GM23248 (cell line): Measurements from ENCODE around the gene EFCAB6. TPM values are rescaled to one million over a fixed set of nuclear protein-coding genes. Genes with fewer than 3 reads are reported as not detected.

Experiments used
- DNase-seq: peaks from one replicate; pipeline ENCODE4 v3.0.0-alpha.2; 2015
- H2AFZ ChIP-seq: fragments of 200-600 bp; sonication (generic); 2 replicates; pipeline ENCODE4 v1.6.1; 2016; ENCODE audit warnings: antibody characterized with exemption
- H3F3A ChIP-seq: fragments of 200-600 bp; sonication (generic); 2 replicates; pipeline ENCODE4 v1.6.1; 2016; ENCODE audit warnings: mild to moderate bottlenecking, antibody characterized with exemption, mixed run types; ENCODE audit not compliant: insufficient read depth
- H3K27ac ChIP-seq: fragments of 200-600 bp; sonication (generic); 2 replicates; pipeline ENCODE4 v1.5.1; 2016; ENCODE audit warnings: mild to moderate bottlenecking
- H3K27me3 ChIP-seq: fragments of 200-600 bp; sonication (generic); replicated peaks from 2 replicates; pipeline ENCODE4 v1.6.1; 2016; ENCODE audit warnings: mild to moderate bottlenecking; ENCODE audit not compliant: insufficient read depth
- H3K36me3 ChIP-seq: fragments of 200-600 bp; sonication (generic); 2 replicates; pipeline ENCODE4 v1.6.1; 2016; ENCODE audit warnings: low read depth, mild to moderate bottlenecking
- H3K4me1 ChIP-seq: fragments of 200-600 bp; sonication (generic); 2 replicates; pipeline ENCODE4 v1.6.1; 2016; ENCODE audit warnings: mild to moderate bottlenecking; ENCODE audit not compliant: insufficient read depth
- H3K4me2 ChIP-seq: fragments of 200-600 bp; sonication (generic); one replicate; pipeline ENCODE4 v1.6.1; 2016; ENCODE audit warnings: mild to moderate bottlenecking; ENCODE audit not compliant: unreplicated experiment
- H3K4me3 ChIP-seq: fragments of 200-600 bp; sonication (generic); 2 replicates; pipeline ENCODE4 v1.5.1; 2016; ENCODE audit warnings: mild to moderate bottlenecking
- H3K79me2 ChIP-seq: fragments of 200-600 bp; sonication (generic); 2 replicates; pipeline ENCODE4 v1.6.1; 2016; ENCODE audit warnings: mild to moderate bottlenecking; ENCODE audit not compliant: insufficient read depth
- H3K9ac ChIP-seq: fragments of 200-600 bp; sonication (generic); 2 replicates; pipeline ENCODE4 v1.6.1; 2016; ENCODE audit warnings: mild to moderate bottlenecking
- H3K9me2 ChIP-seq: fragments of 200-600 bp; sonication (generic); 2 replicates; pipeline ENCODE4 v1.6.1; 2016; ENCODE audit warnings: mixed run types, mild to moderate bottlenecking, moderate library complexity; ENCODE audit not compliant: insufficient read depth
- H3K9me3 ChIP-seq: fragments of 200-600 bp; sonication (generic); one replicate; pipeline ENCODE4 v1.6.1; 2017; ENCODE audit warnings: low read depth
- H4K20me1 ChIP-seq: fragments of 200-600 bp; sonication (generic); 2 replicates; pipeline ENCODE4 v1.6.0; 2016; ENCODE audit not compliant: insufficient read depth
- EZH2 ChIP-seq: fragments of 200-600 bp; sonication (generic); IDR thresholded peaks from 2 replicates; pipeline ENCODE4 v1.6.1; 2018; ENCODE audit warnings: antibody characterized with exemption, mild to moderate bottlenecking; ENCODE audit not compliant: insufficient read depth, poor library complexity, severe bottlenecking
- EZH2phosphoT487 ChIP-seq: fragments of 200-600 bp; sonication (generic); IDR thresholded peaks from 2 replicates; pipeline ENCODE4 v1.6.1; 2018; ENCODE audit warnings: antibody characterized with exemption, moderate library complexity, mild to moderate bottlenecking, low read depth; ENCODE audit not compliant: insufficient read depth
- WGBS, 2 experiments: methylation state at CpG; one replicate each; pipeline ENCODE4 v1.1.6; 2015 to 2017; ENCODE audit warnings: low lambda C conversion rate in 2 of 2, low coverage in 1 of 2; ENCODE audit errors: missing lambda C conversion rate in 2 of 2; 5-methylcytosine and 5-hydroxymethylcytosine counted together
- in situ Hi-C: fragments of 300-500 bp; cut with MboI; formaldehyde crosslinking; loops from 2 replicates; pipeline ENCODE4 v1.15.0; 2020
- polyA plus RNA-seq: library from polyadenylated mRNA; unstranded; fragments of >200 nt; fragmentation: Nextera tagmentation; extraction: Ambion mirVana; gene quantifications from 2 replicates; pipeline ENCODE4 v1.2.1, GENCODE V29; 2016
- total RNA-seq: library from RNA; depleted of rRNA; stranded (reverse); fragments of >200 nt; shearing (Covaris generic); gene quantifications from 2 replicates; pipeline ENCODE4 v1.2.3, GENCODE V29; 2014

EFCAB6 gene
- total and polyA plus RNA-seq, 2 experiments from 2014 or later, result 1.5 to 2.1 TPM

DNA sequence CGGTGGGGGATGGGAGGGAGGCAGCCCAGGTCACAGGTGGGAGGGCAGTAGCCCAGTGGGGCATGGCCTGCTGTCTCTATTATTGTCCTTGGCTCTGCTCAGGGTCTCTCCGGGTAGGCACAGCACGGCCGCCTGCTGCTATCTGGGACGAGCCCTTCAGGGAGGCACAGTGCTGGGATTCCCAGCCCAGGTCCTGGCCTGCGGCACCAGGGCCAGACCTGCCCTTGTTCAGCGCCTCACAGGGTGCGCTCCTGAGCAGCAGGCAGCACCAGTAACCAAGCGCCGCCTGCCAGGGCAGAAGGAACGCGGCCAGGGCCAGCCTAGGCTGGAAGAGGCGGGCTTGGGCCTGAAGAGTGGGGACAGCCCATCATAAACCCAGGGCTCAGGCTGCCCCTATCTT is 249.3 kb downstream of the EFCAB6 start:
- H4K20me1 ChIP-seq, result no peaks in the 10 kb centered on the region
- 73 to 82% methylated on average over 12 to 13 of the region's 13 CpGs for WGBS, 2 experiments
- in situ Hi-C loops, result no loop called here

DNA sequence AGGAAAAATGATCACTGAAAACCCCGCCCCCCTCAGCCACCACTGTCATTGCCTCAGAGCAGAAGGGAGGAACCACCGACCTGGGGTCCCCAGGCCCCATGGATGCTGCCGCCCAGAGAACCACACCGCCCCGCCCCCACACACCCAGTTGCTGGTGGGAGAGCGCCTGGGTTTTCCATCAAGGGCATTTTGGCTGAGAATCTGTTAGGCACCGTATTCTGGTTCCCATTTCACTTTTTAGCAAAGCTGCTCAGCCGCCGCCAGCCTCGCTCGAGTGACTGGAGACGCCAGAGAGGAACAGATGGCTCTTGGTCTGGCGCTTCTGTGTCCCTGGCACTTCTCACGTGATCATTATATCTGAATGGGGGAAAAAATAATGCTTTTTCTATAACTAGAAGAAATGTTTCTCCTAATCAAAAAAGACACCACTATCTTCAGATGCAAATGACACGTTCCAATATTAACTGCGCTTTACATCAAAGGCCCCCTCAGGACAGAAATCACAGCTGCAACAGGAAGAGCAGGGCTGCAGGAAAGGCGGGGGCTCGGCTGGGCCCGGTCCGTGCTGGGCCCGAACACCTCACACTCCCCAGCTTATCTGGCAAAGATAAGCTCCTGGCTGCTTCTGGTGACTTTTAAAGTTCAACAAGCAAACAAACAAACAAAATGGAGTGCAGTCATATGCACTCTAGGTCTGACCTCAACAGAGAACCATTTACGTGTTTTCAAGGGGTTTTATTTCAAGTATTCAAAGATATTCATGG is 250.5 kb downstream of the EFCAB6 start:
- Histone ChIP-seq H3K9ac (no peak overlapping the region), H2AFZ (no peak overlapping the region), H3K4me2 (no peak overlapping the region), H3F3A (no peaks in the 10 kb centered on the region), H3K27ac (no peak overlapping the region), H3K9me2 (no peaks in the 10 kb centered on the region), H3K79me2 (no peaks in the 10 kb centered on the region), H3K27me3 (no peaks in the 10 kb centered on the region), H3K9me3 (no peaks in the 10 kb centered on the region), H4K20me1 (no peaks in the 10 kb centered on the region), H3K36me3 (no peaks in the 10 kb centered on the region), H3K4me1 (no peaks in the 10 kb centered on the region), H3K4me3 (no peak overlapping the region)
- TF ChIP-seq EZH2phosphoT487 (no peak), EZH2 (no peak)
- no peak for DNase-seq
- 24 to 25% methylated on average over 22 of the region's 22 CpGs for WGBS, 2 experiments
- in situ Hi-C loops, result no loop called here

More for the DNA sequence above, 249.3 kb downstream of the EFCAB6 start:
- TF ChIP-seq EZH2phosphoT487 (no peak), EZH2 (no peak)
- Histone ChIP-seq H3K36me3 (no peaks in the 10 kb centered on the region), H2AFZ (no peak overlapping the region), H3F3A (no peaks in the 10 kb centered on the region), H3K4me3 (no peak overlapping the region), H3K27me3 (no peaks in the 10 kb centered on the region), H3K79me2 (no peaks in the 10 kb centered on the region), H3K27ac (no peak overlapping the region), H3K9me3 (no peaks in the 10 kb centered on the region), H3K4me2 (no peak overlapping the region), H3K4me1 (no peaks in the 10 kb centered on the region), H3K9ac (no peak overlapping the region), H3K9me2 (no peaks in the 10 kb centered on the region)
- no peak for DNase-seq

DNA sequence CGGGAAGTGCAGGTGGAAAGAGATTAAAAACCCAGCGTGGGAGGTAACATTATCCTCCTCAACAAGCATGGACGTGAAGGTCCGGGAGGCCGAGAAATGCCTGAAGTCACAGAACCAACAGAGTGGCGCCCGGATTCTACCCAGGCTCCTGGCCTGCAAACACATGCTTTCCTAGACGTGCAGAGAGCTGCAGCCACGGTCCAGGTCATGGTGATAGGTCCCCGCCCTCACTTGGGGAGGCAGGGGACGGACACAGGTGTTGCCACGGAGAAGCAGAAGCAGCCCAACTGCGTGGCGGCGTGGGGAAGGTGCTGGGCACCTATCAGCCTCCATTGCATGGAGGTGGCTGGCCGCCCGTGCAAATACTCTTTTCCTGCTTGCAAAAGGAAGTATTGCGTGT is 251.5 kb downstream of the EFCAB6 start:
- 55 to 60% methylated on average over 18 of the region's 18 CpGs for WGBS, 2 experiments
- Histone ChIP-seq H3K9ac (no peak overlapping the region), H3K9me3 (no peaks in the 10 kb centered on the region), H3K36me3 (no peaks in the 10 kb centered on the region), H4K20me1 (no peaks in the 10 kb centered on the region), H3K27ac (no peak overlapping the region), H3K4me2 (no peak overlapping the region), H3K9me2 (no peaks in the 10 kb centered on the region), H2AFZ (no peak overlapping the region), H3F3A (no peaks in the 10 kb centered on the region), H3K27me3 (no peaks in the 10 kb centered on the region), H3K4me1 (no peaks in the 10 kb centered on the region), H3K79me2 (no peaks in the 10 kb centered on the region), H3K4me3 (no peak overlapping the region)
- DNase-seq, result no peak
- in situ Hi-C loops, result no loop called here
- TF ChIP-seq EZH2 (no peak), EZH2phosphoT487 (no peak)

DNA sequence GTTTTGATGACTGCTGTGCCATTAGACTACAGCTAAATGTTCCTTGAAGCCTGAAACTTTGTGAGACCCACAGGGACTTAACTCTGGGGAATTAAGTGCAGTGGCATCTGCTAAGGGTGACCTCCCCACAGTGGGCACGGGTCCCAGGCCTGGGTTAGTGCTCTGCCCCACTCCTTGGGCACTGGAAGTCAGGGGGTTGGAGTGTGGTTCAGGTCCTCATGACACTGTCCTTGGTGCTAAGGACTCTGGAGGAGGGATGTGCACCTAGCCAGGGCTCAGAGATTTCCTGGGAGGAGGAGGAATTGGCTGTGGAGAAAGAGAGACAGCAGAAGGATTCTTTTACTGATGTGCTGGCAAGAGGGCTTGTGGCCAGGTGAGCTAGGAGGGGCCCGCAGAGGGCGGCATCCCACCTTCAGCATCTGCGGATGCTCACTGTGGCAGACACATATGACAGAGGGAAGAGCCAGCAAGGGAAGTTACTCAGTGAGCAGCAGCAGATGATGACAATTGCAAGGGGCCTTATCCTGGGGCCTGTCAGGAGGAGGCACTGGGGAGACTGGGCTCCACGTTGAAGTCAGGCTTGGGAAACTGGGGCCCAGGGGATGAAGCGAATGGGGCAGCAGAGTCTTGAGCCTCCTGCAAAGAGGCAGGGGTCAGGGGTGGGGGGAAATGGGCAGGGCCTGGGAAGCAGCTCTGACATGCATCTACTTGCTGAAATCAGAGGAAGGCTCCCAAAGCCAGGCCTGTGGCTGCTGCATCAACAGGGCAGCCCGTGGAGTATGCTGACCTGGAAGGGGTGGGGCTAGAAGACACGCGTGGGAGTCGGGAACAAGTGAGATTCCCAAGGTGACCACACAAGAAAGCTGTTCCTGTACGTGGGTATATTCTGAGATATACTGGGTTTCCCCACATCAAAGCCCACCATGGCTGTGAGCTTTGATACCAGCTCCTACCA is 256.3 kb downstream of the EFCAB6 start:
- H3K9me2 ChIP-seq, result no peaks in the 10 kb centered on the region
- H3K27me3 ChIP-seq, result no peaks in the 10 kb centered on the region
- WGBS, 2 experiments, result 42 to 49% methylated on average over 11 of the region's 11 CpGs
- H4K20me1 ChIP-seq, result no peaks in the 10 kb centered on the region
- in situ Hi-C loops, result no loop called here
- H3K4me2 ChIP-seq, result no peak overlapping the region
- no peaks in the 10 kb centered on the region for H3F3A ChIP-seq
- TF ChIP-seq EZH2, result no peak
- no peak for TF ChIP-seq EZH2phosphoT487
- H2AFZ ChIP-seq, result no peak overlapping the region
- H3K79me2 ChIP-seq, result no peaks in the 10 kb centered on the region
- H3K4me1 ChIP-seq, result no peaks in the 10 kb centered on the region
- H3K4me3 ChIP-seq, result no peak overlapping the region
- H3K9me3 ChIP-seq, result no peaks in the 10 kb centered on the region
- DNase-seq, result no peak
- H3K27ac ChIP-seq, result no peak overlapping the region
- H3K9ac ChIP-seq, result no peak overlapping the region
- no peaks in the 10 kb centered on the region for H3K36me3 ChIP-seq
